ENCODE results near the gene PKN2. TPM values are rescaled to one million over a fixed set of nuclear protein-coding genes. Genes with fewer than 3 reads are reported as not detected.

The PKN2 gene
- total and polyA plus RNA-seq, 2 experiments from 2014 or later = 22.5 to 27.6 TPM

- Histone ChIP-seq H3K27me3 (no peaks in the 10 kb centered on the region), H3K9me3 (ENCODE audit: low read depth) (no peaks in the 10 kb centered on the region), H3K4me3 (no peak overlapping the region), H3K4me1 (ENCODE audit: low read depth) (peaks cover 6% of the 10 kb centered on the region), H3K36me3 (no peaks in the 10 kb centered on the region), H3K27ac (no peak overlapping the region)
- no peak for DNase-seq (ENCODE audit: low read depth in 1 of 2, low spot score in 1 of 2)
- TF ChIP-seq CTCF (IDR thresholded peaks at IDR 0.05; ENCODE audit: low read depth, low read length) = no peak
Observed at GRCh38 chr1:88678405-88678804, 5.7 kb upstream of the PKN2 start.

- DNase-seq (ENCODE audit: low read depth in 1 of 2, low spot score in 1 of 2) = peak in 1 of 2 donors; percentile 5
- no peaks in the 10 kb centered on the region for H3K27me3 ChIP-seq
- no peak overlapping the region for H3K27ac ChIP-seq
- no peak overlapping the region for H3K4me3 ChIP-seq
- H3K9me3 ChIP-seq (ENCODE audit: low read depth) = no peaks in the 10 kb centered on the region
- no peak for TF ChIP-seq CTCF (IDR thresholded peaks at IDR 0.05; ENCODE audit: low read depth, low read length)
- H3K4me1 ChIP-seq (ENCODE audit: low read depth) = peaks cover 6% of the 10 kb centered on the region
- no peaks in the 10 kb centered on the region for H3K36me3 ChIP-seq
Observed at GRCh38 chr1:88680471-88680870, 3.6 kb upstream of the PKN2 start.

- TF ChIP-seq CTCF (IDR thresholded peaks at IDR 0.05; ENCODE audit: low read depth, low read length) = no peak
- no peak for DNase-seq (ENCODE audit: low read depth in 1 of 2, low spot score in 1 of 2)
- Histone ChIP-seq H3K36me3 (no peaks in the 10 kb centered on the region), H3K9me3 (ENCODE audit: low read depth) (no peaks in the 10 kb centered on the region), H3K4me1 (ENCODE audit: low read depth) (peaks cover 11% of the 10 kb centered on the region), H3K4me3 (no peak overlapping the region), H3K27me3 (no peaks in the 10 kb centered on the region), H3K27ac (no peak overlapping the region)
Observed at GRCh38 chr1:88680911-88681622, 3.0 kb upstream of the PKN2 start.

GRCh38 chr1:88684482-88685258, 597 bp downstream of the PKN2 start:
- Histone ChIP-seq H3K27me3 (no peaks in the 10 kb centered on the region), H3K9me3 (ENCODE audit: low read depth) (no peaks in the 10 kb centered on the region), H3K4me3 (peak overlapping the region; percentile 89), H3K36me3 (no peaks in the 10 kb centered on the region), H3K27ac (peak overlapping the region; percentile 95), H3K4me1 (ENCODE audit: low read depth) (peaks cover 26% of the 10 kb centered on the region)
- DNase-seq (ENCODE audit: low read depth in 1 of 2, low spot score in 1 of 2) = peak; percentile 53 to 81
- no peak for TF ChIP-seq CTCF (IDR thresholded peaks at IDR 0.05; ENCODE audit: low read depth, low read length)

- no peaks in the 10 kb centered on the region for H3K27me3 ChIP-seq
- peak overlapping the region; percentile 89 for H3K4me3 ChIP-seq
- no peaks in the 10 kb centered on the region for H3K9me3 ChIP-seq (ENCODE audit: low read depth)
- no peaks in the 10 kb centered on the region for H3K36me3 ChIP-seq
- TF ChIP-seq CTCF (IDR thresholded peaks at IDR 0.05; ENCODE audit: low read depth, low read length) = no peak
- peaks cover 24% of the 10 kb centered on the region for H3K4me1 ChIP-seq (ENCODE audit: low read depth)
- DNase-seq (ENCODE audit: low read depth in 1 of 2, low spot score in 1 of 2) = no peak
- peak overlapping the region; percentile 95 for H3K27ac ChIP-seq
Observed at GRCh38 chr1:88685259-88685620, 1.2 kb downstream of the PKN2 start.

Data from cardiac muscle cell (in vitro differentiated cells and primary cell).